ENCODE data around the gene TMEM150B. TPM values are rescaled to one million over a fixed set of nuclear protein-coding genes. Genes with fewer than 3 reads are reported as not detected.
A peak's percentile ranks its signal among the peaks of the same experiment; 100 is the strongest.

The TMEM150B gene
- total and polyA plus RNA-seq, 2 experiments from 2014 or later: 0.29 TPM; not detected in 1

- no peaks in the 10 kb centered on the region for H3K36me3 ChIP-seq (ENCODE audit: insufficient read depth)
- TF ChIP-seq EZH2phosphoT487 (IDR thresholded peaks at IDR 0.05; ENCODE audit: unreplicated experiment) (no peak), EZH2 (IDR thresholded peaks at IDR 0.05; ENCODE audit: low read depth, unreplicated experiment) (no peak), POLR2AphosphoS5 (IDR thresholded peaks at IDR 0.05; ENCODE audit: low read depth) (peak; percentile 39; the same call in 1 of the 2 replicates), ZNF114 (CRISPR knock-in tag; IDR thresholded peaks at IDR 0.05) (no peak), CREB1 (CRISPR knock-in tag; IDR thresholded peaks at IDR 0.05; ENCODE audit: low read depth) (peak; percentile 86), STAT1 (IDR thresholded peaks at IDR 0.05; ENCODE audit: unreplicated experiment) (no peak), NANOG (IDR thresholded peaks at IDR 0.05; ENCODE audit: borderline replicate concordance) (no peak), ETS1 (IDR thresholded peaks at IDR 0.05) (peak; percentile 88), ZNF331 (CRISPR knock-in tag; IDR thresholded peaks at IDR 0.05; ENCODE audit: low read depth) (no peak), CTCF (conservative IDR thresholded peaks at IDR 0.05; ENCODE audit: low read depth in 2 of 2) (no peak), REST (IDR thresholded peaks at IDR 0.05; ENCODE audit: unreplicated experiment) (no peak), ZNF462 (CRISPR knock-in tag; IDR thresholded peaks at IDR 0.05) (no peak), JUNB (IDR thresholded peaks at IDR 0.05; ENCODE audit: unreplicated experiment) (no peak)
- H3K9me3 Mint-ChIP-seq: no peaks in the 10 kb centered on the region
Measured at GRCh38 chr19:55279770-55280643, 45.1 kb downstream of the TMEM150B start, which contains the start of gene HSPBP1. TSS of gene HSPBP1 (minus strand) at chr19:55280110. CDS start at chr19:55279608, 502 bp downstream.

More at GRCh38 chr19:55279770-55280643, 45.1 kb downstream of the TMEM150B start, which contains the start of gene HSPBP1:
- peaks cover 19% of the 10 kb centered on the region for H3K4me1 Mint-ChIP-seq
- ATAC-seq (peak; percentile 83), DNase-seq (ENCODE audit: low spot score) (peak; percentile 97)
- Histone ChIP-seq H3K4me3 (peak within 1 kb of the TSS; percentile 96), H2AFZ (peak within 1 kb of the TSS; percentile 95), H3K27me3 (ENCODE audit: insufficient read depth) (no peaks in the 10 kb centered on the region), H3K79me2 (replicated peaks; ENCODE audit: insufficient read depth) (peaks cover 14% of the 10 kb centered on the region; the same call in 1 of the 2 replicates), H3K27ac (ENCODE audit: low read depth) (peak within 1 kb of the TSS; percentile 98), H3K4me2 (peak within 1 kb of the TSS; percentile 95), H3F3A (replicated peaks; ENCODE audit: low read depth) (peaks cover 25% of the 10 kb centered on the region), H3K4me1 (ENCODE audit: insufficient read depth) (peaks cover 18% of the 10 kb centered on the region), H3K9me2 (ENCODE audit: insufficient read depth) (no peaks in the 10 kb centered on the region), H4K20me1 (replicated peaks; ENCODE audit: insufficient read depth) (peaks cover 5% of the 10 kb centered on the region)
- peak within 1 kb of the TSS; percentile 98 for H3K27ac Mint-ChIP-seq
- H3K36me3 Mint-ChIP-seq (ENCODE audit: low read depth): peaks cover 8% of the 10 kb centered on the region; the same call in 2 of the 3 replicates
- H3K4me3 Mint-ChIP-seq: peak within 1 kb of the TSS; percentile 95
- H3K27me3 Mint-ChIP-seq (ENCODE audit: insufficient read depth, low read depth, poor library complexity): peaks cover 26% of the 10 kb centered on the region

Data from GM23338 (cell line).